ENCODE measurements around the gene IARS2. TPM values are rescaled to one million over a fixed set of nuclear protein-coding genes. Genes with fewer than 3 reads are reported as not detected.

The IARS2 gene
- total and polyA plus RNA-seq, 2 donors (not counting 1 experiment from before 2014, with no cell fraction given): 8.8 to 35.6 TPM

DNA sequence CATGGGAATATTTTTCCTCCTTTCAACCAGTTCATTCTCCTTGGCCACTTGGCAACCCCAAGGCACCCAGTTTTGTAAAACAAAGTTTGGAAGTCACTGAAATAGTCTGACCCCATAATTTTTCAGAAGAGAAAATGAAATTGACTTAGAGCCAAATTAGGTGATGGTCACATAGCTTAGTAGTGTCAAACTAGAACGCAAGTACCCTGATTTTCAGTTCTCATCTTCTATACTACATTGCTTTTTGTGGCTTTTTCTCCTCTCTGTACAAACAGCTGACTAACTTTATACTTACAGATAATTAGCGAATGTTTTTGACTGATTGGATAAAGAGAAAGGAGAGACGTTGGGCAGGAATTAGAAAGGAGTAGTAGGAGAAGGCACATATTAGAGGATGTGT, 33.1 kb downstream of the IARS2 start:
- Histone ChIP-seq H3K9ac (ENCODE audit: low read length) (no peak overlapping the region), H3K27me3 (replicated peaks in 1 of 4; ENCODE audit: control extremely low read depth in 1 of 4, control insufficient read depth in 3 of 4, insufficient read depth in 4 of 4, low read length in 3 of 4) (no peaks in the 10 kb centered on the region), H3K4me3 (ENCODE audit: control extremely low read depth in 1 of 5, extremely low read depth in 1 of 5, insufficient read depth in 1 of 5, low read depth in 2 of 5, low read length in 4 of 5) (no peak overlapping the region), H3K4me1 (ENCODE audit: control insufficient read depth in 2 of 2, insufficient read depth in 2 of 2, low read length in 2 of 2) (no peaks in the 10 kb centered on the region), H2AFZ (ENCODE audit: insufficient read depth, low read depth, low read length, poor library complexity, severe bottlenecking) (no peak overlapping the region), H3K79me2 (ENCODE audit: control insufficient read depth, insufficient read depth, low read length) (no peaks in the 10 kb centered on the region), H3K27ac (ENCODE audit: low read length in 2 of 2) (no peak overlapping the region), H3K9me3 (ENCODE audit: control extremely low read depth in 1 of 3, control insufficient read depth in 2 of 3, insufficient read depth in 1 of 3, low read length in 2 of 3) (peaks cover 0 to 3% (median 0%) of the 10 kb centered on the region in 3 donors), H4K20me1 (ENCODE audit: control insufficient read depth, insufficient read depth, low read length, poor library complexity, severe bottlenecking) (no peaks in the 10 kb centered on the region), H3K36me3 (replicated peaks in 1 of 2; ENCODE audit: control extremely low read depth in 1 of 2, control insufficient read depth in 1 of 2, extremely low read depth in 1 of 2, insufficient read depth in 2 of 2, low read length in 1 of 2) (peaks cover 13 to 32% of the 10 kb centered on the region in 2 experiments), H3K4me2 (replicated peaks; ENCODE audit: low read depth, low read length, poor library complexity, severe bottlenecking) (no peak overlapping the region)
- no peak overlapping the region for H3K27ac Mint-ChIP-seq
- ChIA-PET CTCF (interaction anchor here (0.9 kb wide), 1 partner anchor 95 kb away, joined by 3 read pairs; no protein-coding TSS in a partner anchor), POLR2A (no interaction called here)
- no peaks in the 10 kb centered on the region for H3K4me1 Mint-ChIP-seq
- intact Hi-C loops (cut with micrococcal nuclease): loop anchor here (10.0 kb wide), 1 partner anchor 142 kb away; no protein-coding TSS in a partner anchor
- peaks cover 4% of the 10 kb centered on the region for H3K9me3 Mint-ChIP-seq (ENCODE audit: insufficient read depth)
- ATAC-seq (ENCODE audit: low read depth) (no peak), DNase-seq (no peak)
- H3K4me3 Mint-ChIP-seq: no peak overlapping the region
- WGBS (ENCODE audit: insufficient coverage): no CpG with 5 or more reads among the region's 3 CpGs
- TF ChIP-seq, protein P1, sequence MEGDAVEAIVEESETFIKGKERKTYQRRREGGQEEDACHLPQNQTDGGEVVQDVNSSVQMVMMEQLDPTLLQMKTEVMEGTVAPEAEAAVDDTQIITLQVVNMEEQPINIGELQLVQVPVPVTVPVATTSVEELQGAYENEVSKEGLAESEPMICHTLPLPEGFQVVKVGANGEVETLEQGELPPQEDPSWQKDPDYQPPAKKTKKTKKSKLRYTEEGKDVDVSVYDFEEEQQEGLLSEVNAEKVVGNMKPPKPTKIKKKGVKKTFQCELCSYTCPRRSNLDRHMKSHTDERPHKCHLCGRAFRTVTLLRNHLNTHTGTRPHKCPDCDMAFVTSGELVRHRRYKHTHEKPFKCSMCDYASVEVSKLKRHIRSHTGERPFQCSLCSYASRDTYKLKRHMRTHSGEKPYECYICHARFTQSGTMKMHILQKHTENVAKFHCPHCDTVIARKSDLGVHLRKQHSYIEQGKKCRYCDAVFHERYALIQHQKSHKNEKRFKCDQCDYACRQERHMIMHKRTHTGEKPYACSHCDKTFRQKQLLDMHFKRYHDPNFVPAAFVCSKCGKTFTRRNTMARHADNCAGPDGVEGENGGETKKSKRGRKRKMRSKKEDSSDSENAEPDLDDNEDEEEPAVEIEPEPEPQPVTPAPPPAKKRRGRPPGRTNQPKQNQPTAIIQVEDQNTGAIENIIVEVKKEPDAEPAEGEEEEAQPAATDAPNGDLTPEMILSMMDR (IDR thresholded peaks at IDR 0.05): no peak
- no peak for TF ChIP-seq EZH2 (IDR thresholded peaks at IDR 0.05; ENCODE audit: borderline replicate concordance, insufficient read depth, low read depth, low read length, poor library complexity, severe bottlenecking)
- H3K27me3 Mint-ChIP-seq: no peaks in the 10 kb centered on the region

- no peaks in the 10 kb centered on the region for H3K79me2 ChIP-seq (ENCODE audit: control insufficient read depth, insufficient read depth, low read length)
- no peaks in the 10 kb centered on the region for H3K27me3 ChIP-seq (replicated peaks in 1 of 4; ENCODE audit: control extremely low read depth in 1 of 4, control insufficient read depth in 3 of 4, insufficient read depth in 4 of 4, low read length in 3 of 4)
- ChIA-PET CTCF (no interaction called here), POLR2A (no interaction called here)
- no peak overlapping the region for H3K4me2 ChIP-seq (replicated peaks; ENCODE audit: low read depth, low read length, poor library complexity, severe bottlenecking)
- TF ChIP-seq, protein P1 (IDR thresholded peaks at IDR 0.05): no peak
- TF ChIP-seq EZH2 (IDR thresholded peaks at IDR 0.05; ENCODE audit: borderline replicate concordance, insufficient read depth, low read depth, low read length, poor library complexity, severe bottlenecking): no peak
- H3K4me3 ChIP-seq (ENCODE audit: control extremely low read depth in 1 of 5, extremely low read depth in 1 of 5, insufficient read depth in 1 of 5, low read depth in 2 of 5, low read length in 4 of 5): no peak overlapping the region
- peaks cover 17 to 52% of the 10 kb centered on the region in 2 experiments for H3K36me3 ChIP-seq (replicated peaks in 1 of 2; ENCODE audit: control extremely low read depth in 1 of 2, control insufficient read depth in 1 of 2, extremely low read depth in 1 of 2, insufficient read depth in 2 of 2, low read length in 1 of 2)
- H3K27ac ChIP-seq (ENCODE audit: low read length in 2 of 2): no peak overlapping the region
- H4K20me1 ChIP-seq (ENCODE audit: control insufficient read depth, insufficient read depth, low read length, poor library complexity, severe bottlenecking): no peaks in the 10 kb centered on the region
- no peak overlapping the region for H3K27ac Mint-ChIP-seq
- ATAC-seq (ENCODE audit: low read depth) (no peak), DNase-seq (no peak)
- H3K9ac ChIP-seq (ENCODE audit: low read length): no peak overlapping the region
- H3K4me1 Mint-ChIP-seq: no peaks in the 10 kb centered on the region
- H3K4me3 Mint-ChIP-seq: no peak overlapping the region
- peaks cover 0 to 3% (median 0%) of the 10 kb centered on the region in 3 donors for H3K9me3 ChIP-seq (ENCODE audit: control extremely low read depth in 1 of 3, control insufficient read depth in 2 of 3, insufficient read depth in 1 of 3, low read length in 2 of 3)
- no peaks in the 10 kb centered on the region for H3K4me1 ChIP-seq (ENCODE audit: control insufficient read depth in 2 of 2, insufficient read depth in 2 of 2, low read length in 2 of 2)
- peaks cover 4% of the 10 kb centered on the region for H3K9me3 Mint-ChIP-seq (ENCODE audit: insufficient read depth)
- H2AFZ ChIP-seq (ENCODE audit: insufficient read depth, low read depth, low read length, poor library complexity, severe bottlenecking): no peak overlapping the region
- intact Hi-C loops (cut with micrococcal nuclease): loop anchor here (10.0 kb wide), 1 partner anchor 145 kb away; no protein-coding TSS in a partner anchor
- H3K27me3 Mint-ChIP-seq: no peaks in the 10 kb centered on the region
Measured at GRCh38 chr1:220129479-220130210, 35.7 kb downstream of the IARS2 start.
